ENCODE results near the gene DESI2. TPM values are rescaled to one million over a fixed set of nuclear protein-coding genes. Genes with fewer than 3 reads are reported as not detected.
"Not testable (repeated sequence)": the region's sequence is repeated elsewhere in the genome, so short reads cannot be mapped to it uniquely, and the experiment has no call there.

The DESI2 gene
- total and polyA plus RNA-seq, 2 donors (not counting 1 experiment from before 2014, with no cell fraction given) = 40.2 to 47.2 TPM

- H3K27me3 ChIP-seq (ENCODE audit: control insufficient read depth, insufficient read depth, low read length) = no peaks in the 10 kb centered on the region
- no peak overlapping the region for H3K4me2 ChIP-seq (ENCODE audit: extremely low read depth, insufficient read depth, low read length)
- no peak overlapping the region for H3K27ac ChIP-seq (ENCODE audit: insufficient read depth, low read length)
- no peaks in the 10 kb centered on the region for H4K20me1 ChIP-seq (ENCODE audit: control insufficient read depth, extremely low read depth, insufficient read depth, low read length)
- H3K4me1 ChIP-seq (ENCODE audit: control insufficient read depth, extremely low read depth, insufficient read depth, low read length) = no peaks in the 10 kb centered on the region
- no peak overlapping the region for H2AFZ ChIP-seq (ENCODE audit: low read length)
- no peak for DNase-seq (ENCODE audit: low read depth in 2 of 2)
- H3K4me3 ChIP-seq (replicated peaks in 1 of 4; ENCODE audit: control extremely low read depth in 1 of 4, insufficient read depth in 1 of 4, low read depth in 3 of 4, low read length in 4 of 4) = no peak overlapping the region
- H3K36me3 ChIP-seq (ENCODE audit: control insufficient read depth, insufficient read depth, low read length) = peaks cover under 1% of the 10 kb centered on the region
- peaks cover 28% of the 10 kb centered on the region for H3K79me2 ChIP-seq (ENCODE audit: control insufficient read depth, insufficient read depth, low read length)
- no peaks in the 10 kb centered on the region for H3K9me3 ChIP-seq (ENCODE audit: control insufficient read depth, insufficient read depth, low read depth, low read length)
- no peak for TF ChIP-seq EZH2 (IDR thresholded peaks at IDR 0.05; ENCODE audit: low read length, missing control alignments)
- no peak for TF ChIP-seq CTCF (conservative IDR thresholded peaks at IDR 0.05 in 1 of 2, IDR thresholded peaks at IDR 0.05 in 1 of 2; ENCODE audit: low read depth in 1 of 2, low read length in 2 of 2)
- no peak overlapping the region for H3K9ac ChIP-seq (ENCODE audit: insufficient read depth, low read length)
Measured at GRCh38 chr1:244662599-244662998, 9.7 kb downstream of the DESI2 start.

- no peaks in the 10 kb centered on the region for H3K27me3 ChIP-seq (ENCODE audit: control insufficient read depth, insufficient read depth, low read length)
- no peaks in the 10 kb centered on the region for H3K4me1 ChIP-seq (ENCODE audit: control insufficient read depth, extremely low read depth, insufficient read depth, low read length)
- H3K79me2 ChIP-seq (ENCODE audit: control insufficient read depth, insufficient read depth, low read length) = peaks cover 18% of the 10 kb centered on the region
- H3K4me3 ChIP-seq (replicated peaks in 1 of 4; ENCODE audit: control extremely low read depth in 1 of 4, insufficient read depth in 1 of 4, low read depth in 3 of 4, low read length in 4 of 4) = no peak overlapping the region
- no peaks in the 10 kb centered on the region for H3K9me3 ChIP-seq (ENCODE audit: control insufficient read depth, insufficient read depth, low read depth, low read length)
- no peak overlapping the region for H2AFZ ChIP-seq (ENCODE audit: low read length)
- H4K20me1 ChIP-seq (ENCODE audit: control insufficient read depth, extremely low read depth, insufficient read depth, low read length) = no peaks in the 10 kb centered on the region
- no peak for DNase-seq (ENCODE audit: low read depth in 2 of 2)
- TF ChIP-seq CTCF (conservative IDR thresholded peaks at IDR 0.05 in 1 of 2, IDR thresholded peaks at IDR 0.05 in 1 of 2; ENCODE audit: low read depth in 1 of 2, low read length in 2 of 2) (no peak), EZH2 (IDR thresholded peaks at IDR 0.05; ENCODE audit: low read length, missing control alignments) (no peak)
- H3K36me3 ChIP-seq (ENCODE audit: control insufficient read depth, insufficient read depth, low read length) = no peaks in the 10 kb centered on the region
- no peak overlapping the region for H3K27ac ChIP-seq (ENCODE audit: insufficient read depth, low read length)
- no peak overlapping the region for H3K4me2 ChIP-seq (ENCODE audit: extremely low read depth, insufficient read depth, low read length)
- no peak overlapping the region for H3K9ac ChIP-seq (ENCODE audit: insufficient read depth, low read length)
Measured at GRCh38 chr1:244664353-244664752, 11.4 kb downstream of the DESI2 start.

GRCh38 chr1:244665771-244666217, 12.9 kb downstream of the DESI2 start:
- no peak overlapping the region for H3K27ac ChIP-seq (ENCODE audit: insufficient read depth, low read length)
- no peak overlapping the region for H3K4me2 ChIP-seq (ENCODE audit: extremely low read depth, insufficient read depth, low read length)
- no peak overlapping the region for H2AFZ ChIP-seq (ENCODE audit: low read length)
- H3K4me3 ChIP-seq (replicated peaks in 1 of 4; ENCODE audit: control extremely low read depth in 1 of 4, insufficient read depth in 1 of 4, low read depth in 3 of 4, low read length in 4 of 4) = no peak overlapping the region
- H4K20me1 ChIP-seq (ENCODE audit: control insufficient read depth, extremely low read depth, insufficient read depth, low read length) = no peaks in the 10 kb centered on the region
- peaks cover 12% of the 10 kb centered on the region for H3K79me2 ChIP-seq (ENCODE audit: control insufficient read depth, insufficient read depth, low read length)
- peak; percentile 22 to 40 for DNase-seq (ENCODE audit: low read depth in 2 of 2)
- no peaks in the 10 kb centered on the region for H3K27me3 ChIP-seq (ENCODE audit: control insufficient read depth, insufficient read depth, low read length)
- no peaks in the 10 kb centered on the region for H3K4me1 ChIP-seq (ENCODE audit: control insufficient read depth, extremely low read depth, insufficient read depth, low read length)
- TF ChIP-seq EZH2 (IDR thresholded peaks at IDR 0.05; ENCODE audit: low read length, missing control alignments) (no peak), CTCF (conservative IDR thresholded peaks at IDR 0.05 in 1 of 2, IDR thresholded peaks at IDR 0.05 in 1 of 2; ENCODE audit: low read depth in 1 of 2, low read length in 2 of 2) (no peak)
- no peaks in the 10 kb centered on the region for H3K36me3 ChIP-seq (ENCODE audit: control insufficient read depth, insufficient read depth, low read length)
- H3K9me3 ChIP-seq (ENCODE audit: control insufficient read depth, insufficient read depth, low read depth, low read length) = no peaks in the 10 kb centered on the region
- no peak overlapping the region for H3K9ac ChIP-seq (ENCODE audit: insufficient read depth, low read length)

- not testable (repeated sequence) for H3K4me1 ChIP-seq (ENCODE audit: control insufficient read depth, extremely low read depth, insufficient read depth, low read length); H2AFZ ChIP-seq (ENCODE audit: low read length); H3K27me3 ChIP-seq (ENCODE audit: control insufficient read depth, insufficient read depth, low read length); H3K9me3 ChIP-seq (ENCODE audit: control insufficient read depth, insufficient read depth, low read depth, low read length); H3K4me3 ChIP-seq (replicated peaks in 1 of 4; ENCODE audit: control extremely low read depth in 1 of 4, insufficient read depth in 1 of 4, low read depth in 3 of 4, low read length in 4 of 4); DNase-seq (ENCODE audit: low read depth in 2 of 2); H3K4me2 ChIP-seq (ENCODE audit: extremely low read depth, insufficient read depth, low read length); H4K20me1 ChIP-seq (ENCODE audit: control insufficient read depth, extremely low read depth, insufficient read depth, low read length); H3K9ac ChIP-seq (ENCODE audit: insufficient read depth, low read length); H3K27ac ChIP-seq (ENCODE audit: insufficient read depth, low read length); H3K36me3 ChIP-seq (ENCODE audit: control insufficient read depth, insufficient read depth, low read length); H3K79me2 ChIP-seq (ENCODE audit: control insufficient read depth, insufficient read depth, low read length)
Measured at GRCh38 chr1:244666672-244667418, 13.9 kb downstream of the DESI2 start.

Data from fibroblast of lung (primary cell).